HG02623 (cell line): ENCODE data around the gene TOMM7.
"Not testable (repeated sequence)": the region's sequence is repeated elsewhere in the genome, so short reads cannot be mapped to it uniquely, and the experiment has no call there.

Experiments
- ATAC-seq: cut with Tn5 transposase; IDR thresholded peaks from one replicate; pipeline ENCODE4 v1.9.1; 2021; ENCODE audit warnings: moderate library complexity; ENCODE audit not compliant: unreplicated experiment

Gene TOMM7

GRCh38 chr7:22826593-22826992 lies 3.9 kb upstream of the TOMM7 start:
- ATAC-seq, result no peak

- ATAC-seq, result no peak
Measured at GRCh38 chr7:22824760-22825159, 2.1 kb upstream of the TOMM7 start.

- ATAC-seq, result no peak
Measured at GRCh38 chr7:22823142-22823497, 471 bp upstream of the TOMM7 start.

- no peak for ATAC-seq
Measured at GRCh38 chr7:22821702-22822485, 755 bp downstream of the TOMM7 start.

GRCh38 chr7:22819476-22819875 lies 3.2 kb downstream of the TOMM7 start:
- no peak for ATAC-seq

GRCh38 chr7:22814261-22815208 lies 8.1 kb downstream of the TOMM7 start:
- ATAC-seq, result no peak

- no peak for ATAC-seq
Measured at GRCh38 chr7:22812353-22812752, 10.3 kb downstream of the TOMM7 start.

GRCh38 chr7:22811746-22812280 lies 10.8 kb downstream of the TOMM7 start:
- no peak for ATAC-seq

GRCh38 chr7:22810843-22811242 lies 11.8 kb downstream of the TOMM7 start:
- ATAC-seq, result no peak

- no peak for ATAC-seq
Measured at GRCh38 chr7:22809902-22810642, 12.6 kb downstream of the TOMM7 start.

GRCh38 chr7:22808140-22808539 lies 14.5 kb downstream of the TOMM7 start:
- ATAC-seq, result no peak

- no peak for ATAC-seq
Measured at GRCh38 chr7:22806752-22807151, 15.9 kb downstream of the TOMM7 start.

GRCh38 chr7:22805227-22805626 lies 17.4 kb downstream of the TOMM7 start:
- no peak for ATAC-seq

GRCh38 chr7:22802831-22803230 lies 19.8 kb downstream of the TOMM7 start:
- ATAC-seq, result not testable (repeated sequence)

GRCh38 chr7:22802426-22802825 lies 20.2 kb downstream of the TOMM7 start:
- ATAC-seq, result no peak

GRCh38 chr7:22801912-22802311 lies 20.7 kb downstream of the TOMM7 start:
- no peak for ATAC-seq

GRCh38 chr7:22799633-22800032 lies 23.0 kb downstream of the TOMM7 start:
- no peak for ATAC-seq

GRCh38 chr7:22793593-22794462 lies 28.8 kb downstream of the TOMM7 start:
- ATAC-seq, result no peak

GRCh38 chr7:22791204-22792158 lies 31.2 kb downstream of the TOMM7 start:
- no peak for ATAC-seq
